BLaER1 treated with 17β-estradiol and CSF1 and Interleukin-3, amounts not matched to agents 10 nM and 100 nM (cell line): Measurements from ENCODE around the gene PAX1.

Experiments
- H3K27ac ChIP-seq, 11 experiments: shearing (Covaris generic); formaldehyde crosslinking; 2 replicates each; pipeline ENCODE4 v1.8.1; 2022
- H3K27me3 ChIP-seq, 11 experiments: shearing (Covaris generic); formaldehyde crosslinking; 2 replicates each; pipeline ENCODE4 v1.8.1; 2022
- H3K36me3 ChIP-seq, 11 experiments: shearing (Covaris generic); formaldehyde crosslinking; 2 replicates each; pipeline ENCODE4 v1.8.1; 2022
- H3K4me1 ChIP-seq, 10 experiments: shearing (Covaris generic); formaldehyde crosslinking; 2 replicates each; pipeline ENCODE4 v1.8.1; 2022
- H3K4me2 ChIP-seq, 11 experiments: shearing (Covaris generic); formaldehyde crosslinking; 2 replicates each; pipeline ENCODE4 v1.8.1; 2022
- H3K4me3 ChIP-seq, 10 experiments: shearing (Covaris generic); formaldehyde crosslinking; 2 replicates each; pipeline ENCODE4 v1.8.1; 2022
- H3K9ac ChIP-seq, 11 experiments: shearing (Covaris generic); formaldehyde crosslinking; 2 replicates each; pipeline ENCODE4 v1.8.1; 2022
- H3K9me3 ChIP-seq, 11 experiments: shearing (Covaris generic); formaldehyde crosslinking; replicated peaks in 1 of 11; 2 replicates each; pipeline ENCODE4 v1.8.1; 2022
- H4K20me1 ChIP-seq, 11 experiments: shearing (Covaris generic); formaldehyde crosslinking; 2 replicates each; pipeline ENCODE4 v1.8.1; 2022
- Cebpa-rat ChIP-seq, 11 experiments: shearing (Covaris generic); IDR thresholded peaks; 2 replicates each; pipeline ENCODE4 v1.8.1; 2022

Gene PAX1

GRCh38 chr20:21705575-21706260, at the start of gene PAX1:
Gene PAX1, plus strand, starts transcription at chr20:21705664. Its CDS starts 49 bp downstream, at chr20:21705713.
- Histone ChIP-seq H3K4me2 (no peak within 1 kb of the TSS), H3K4me3 (0 out of 20 replicates have a peak within 1 kb of the TSS, but pooled peaks of 1 of the 10 experiments have one; percentile 7), H3K9ac (no peak within 1 kb of the TSS), H4K20me1 (no peaks in the 10 kb centered on the region; a peak in 1 of 22 replicates), H3K9me3 (peaks cover 81 to 86% (median 85%) of the 10 kb centered on the region in 11 experiments), H3K27ac (no peak within 1 kb of the TSS), H3K36me3 (no peaks in the 10 kb centered on the region), H3K27me3 (peaks cover 59 to 97% (median 87%) of the 10 kb centered on the region in 11 experiments), H3K4me1 (no peaks in the 10 kb centered on the region)
- no peak for TF ChIP-seq Cebpa-rat (IDR thresholded peaks at IDR 0.05)

GRCh38 chr20:21656308-21657067, 49.0 kb upstream of the PAX1 start:
- Histone ChIP-seq H3K4me1 (no peaks in the 10 kb centered on the region), H3K4me2 (no peak overlapping the region), H3K9ac (no peak overlapping the region), H3K27me3 (no peaks in the 10 kb centered on the region), H3K9me3 (no peaks in the 10 kb centered on the region; a peak in 1 of 22 replicates), H3K27ac (no peak overlapping the region), H3K4me3 (no peak overlapping the region), H4K20me1 (no peaks in the 10 kb centered on the region), H3K36me3 (no peaks in the 10 kb centered on the region)
- TF ChIP-seq Cebpa-rat (IDR thresholded peaks at IDR 0.05), result no peak

DNA sequence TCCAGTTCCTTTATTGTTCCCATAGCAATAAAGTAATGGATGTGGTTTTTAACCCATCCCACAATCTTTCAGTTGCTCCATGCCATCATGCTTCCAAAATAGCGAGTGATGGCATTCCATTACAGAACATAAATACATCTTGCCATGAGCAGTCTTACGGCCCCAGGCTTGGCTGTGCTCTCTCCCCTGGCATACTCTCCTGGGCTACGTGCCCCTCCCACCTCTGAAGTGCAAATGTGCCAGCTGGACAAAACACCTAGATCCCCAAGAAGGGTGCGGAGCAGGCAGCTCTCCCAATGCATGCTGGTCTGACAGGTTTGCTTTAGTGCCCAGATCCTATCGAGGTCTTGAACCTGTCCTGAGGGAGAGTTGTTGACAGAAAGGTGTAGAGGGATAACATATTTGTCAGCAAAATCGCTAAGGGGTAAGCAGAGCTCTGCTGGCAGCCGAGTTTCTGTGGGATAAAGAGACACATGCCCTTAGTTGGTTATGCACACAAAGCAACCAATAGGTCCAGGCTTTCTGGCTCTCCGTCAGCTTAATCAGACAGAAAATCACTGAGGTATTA, 43.9 kb upstream of the PAX1 start:
- no peak overlapping the region for H3K27ac ChIP-seq

DNA sequence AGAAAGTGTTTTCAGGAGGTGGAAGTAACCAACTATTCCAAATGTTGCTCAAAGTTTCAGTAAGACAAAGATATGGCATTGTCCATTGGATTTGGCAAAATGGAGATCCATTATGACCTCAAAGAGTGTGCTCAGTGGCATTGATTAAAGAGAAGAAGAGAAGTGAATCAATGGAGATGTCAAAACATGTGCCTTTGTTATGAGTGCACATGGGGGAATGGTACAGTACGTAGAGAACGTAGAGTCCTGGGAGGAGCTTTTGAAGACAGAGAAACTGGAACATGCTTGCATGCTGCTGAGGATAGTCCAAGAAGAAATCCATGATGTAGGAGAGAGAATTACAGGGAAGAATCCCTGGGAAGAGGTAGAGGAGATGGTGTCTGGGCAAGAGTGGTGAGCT, 42.0 kb upstream of the PAX1 start:
- H3K36me3 ChIP-seq, result no peaks in the 10 kb centered on the region
- no peaks in the 10 kb centered on the region for H3K27me3 ChIP-seq
- no peak overlapping the region for H3K4me2 ChIP-seq
- no peaks in the 10 kb centered on the region; a peak in 1 of 22 replicates for H3K9me3 ChIP-seq
- H3K4me1 ChIP-seq, result no peaks in the 10 kb centered on the region
- no peak overlapping the region for H3K4me3 ChIP-seq
- no peak for TF ChIP-seq Cebpa-rat (IDR thresholded peaks at IDR 0.05)
- H3K27ac ChIP-seq, result no peak overlapping the region
- H3K9ac ChIP-seq, result no peak overlapping the region
- H4K20me1 ChIP-seq, result no peaks in the 10 kb centered on the region

More for the DNA sequence above, 43.9 kb upstream of the PAX1 start:
- H3K9ac ChIP-seq, result no peak overlapping the region
- H3K27me3 ChIP-seq, result no peaks in the 10 kb centered on the region
- no peaks in the 10 kb centered on the region for H3K4me1 ChIP-seq
- H4K20me1 ChIP-seq, result no peaks in the 10 kb centered on the region
- TF ChIP-seq Cebpa-rat (IDR thresholded peaks at IDR 0.05), result no peak
- no peaks in the 10 kb centered on the region; a peak in 1 of 22 replicates for H3K9me3 ChIP-seq
- H3K4me2 ChIP-seq, result no peak overlapping the region
- H3K36me3 ChIP-seq, result no peaks in the 10 kb centered on the region
- no peak overlapping the region for H3K4me3 ChIP-seq

DNA sequence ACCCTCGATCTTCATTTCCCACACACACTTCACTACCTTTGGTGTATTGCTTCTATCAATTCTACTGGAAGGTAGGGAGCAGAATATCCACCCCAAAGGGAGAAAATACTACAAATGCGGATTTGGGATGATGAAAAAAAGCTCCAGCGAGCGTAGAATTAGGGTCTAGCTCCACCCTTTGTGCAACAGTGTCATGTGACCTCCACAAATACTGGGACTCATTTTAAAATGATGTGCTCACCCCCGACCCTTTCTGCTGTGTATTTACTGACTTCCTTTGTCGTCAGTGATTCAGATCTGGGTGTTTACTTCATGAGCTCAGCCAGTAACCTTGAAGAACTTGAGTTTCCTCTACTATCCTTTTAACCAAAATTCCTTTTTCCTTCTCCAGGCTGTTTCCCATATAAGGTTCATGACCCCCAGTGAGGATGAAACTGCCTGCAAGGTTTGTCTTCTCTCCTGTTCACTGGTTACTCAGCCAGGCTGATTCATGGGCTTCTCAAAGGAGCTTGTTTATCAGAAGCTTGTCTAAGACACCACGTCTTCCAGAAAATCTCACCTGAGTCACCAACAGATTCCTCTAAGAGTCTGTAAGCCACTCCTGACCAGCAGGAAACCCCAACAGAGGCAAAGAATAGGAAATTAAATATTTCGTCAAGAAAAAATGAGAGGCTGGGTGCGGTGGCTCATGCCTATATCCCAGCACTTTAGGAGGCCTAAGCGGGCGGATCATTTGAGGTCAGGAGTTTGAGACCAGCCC, 39.6 kb upstream of the PAX1 start:
- Histone ChIP-seq H3K9ac (no peak overlapping the region), H3K4me1 (no peaks in the 10 kb centered on the region), H3K27me3 (no peaks in the 10 kb centered on the region), H3K4me2 (no peak overlapping the region), H3K36me3 (no peaks in the 10 kb centered on the region), H3K27ac (no peak overlapping the region), H3K9me3 (no peaks in the 10 kb centered on the region; a peak in 1 of 22 replicates), H3K4me3 (no peak overlapping the region), H4K20me1 (no peaks in the 10 kb centered on the region)
- TF ChIP-seq Cebpa-rat (IDR thresholded peaks at IDR 0.05), result no peak

- no peak for TF ChIP-seq Cebpa-rat (IDR thresholded peaks at IDR 0.05)
- H3K4me1 ChIP-seq, result no peaks in the 10 kb centered on the region
- H3K4me2 ChIP-seq, result no peak overlapping the region
- H3K27ac ChIP-seq, result no peak overlapping the region
- H3K27me3 ChIP-seq, result no peaks in the 10 kb centered on the region
- no peaks in the 10 kb centered on the region for H4K20me1 ChIP-seq
- no peak overlapping the region for H3K4me3 ChIP-seq
- peaks cover 0 to 6% (median 0%) of the 10 kb centered on the region in 11 experiments; a peak in 5 of 22 replicates for H3K9me3 ChIP-seq
- H3K9ac ChIP-seq, result no peak overlapping the region
- H3K36me3 ChIP-seq, result no peaks in the 10 kb centered on the region
Observed at GRCh38 chr20:21670126-21670525, 35.3 kb upstream of the PAX1 start.

DNA sequence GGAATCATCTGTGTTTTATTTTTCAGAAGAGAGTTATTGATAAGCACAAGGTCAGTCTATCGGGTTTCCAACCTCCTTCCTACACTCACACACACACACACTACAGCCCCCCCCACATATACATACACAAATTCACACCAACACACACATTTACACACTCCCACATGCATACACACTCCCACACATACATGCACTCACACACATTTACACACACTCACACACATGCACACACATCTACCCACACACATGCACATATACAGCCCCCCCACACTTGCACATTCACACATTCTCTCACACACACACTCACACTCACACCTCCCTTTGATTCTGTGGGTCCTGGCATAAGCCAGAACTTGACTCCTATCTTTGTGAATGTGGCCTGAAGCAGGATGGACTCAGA, 34.5 kb upstream of the PAX1 start:
- Histone ChIP-seq H3K9ac (no peak overlapping the region), H3K4me2 (no peak overlapping the region), H3K4me3 (no peak overlapping the region), H3K9me3 (peaks cover 0 to 6% (median 0%) of the 10 kb centered on the region in 11 experiments; a peak in 5 of 22 replicates), H4K20me1 (no peaks in the 10 kb centered on the region), H3K27ac (no peak overlapping the region), H3K27me3 (no peaks in the 10 kb centered on the region), H3K4me1 (no peaks in the 10 kb centered on the region), H3K36me3 (no peaks in the 10 kb centered on the region)
- TF ChIP-seq Cebpa-rat (IDR thresholded peaks at IDR 0.05), result no peak

DNA sequence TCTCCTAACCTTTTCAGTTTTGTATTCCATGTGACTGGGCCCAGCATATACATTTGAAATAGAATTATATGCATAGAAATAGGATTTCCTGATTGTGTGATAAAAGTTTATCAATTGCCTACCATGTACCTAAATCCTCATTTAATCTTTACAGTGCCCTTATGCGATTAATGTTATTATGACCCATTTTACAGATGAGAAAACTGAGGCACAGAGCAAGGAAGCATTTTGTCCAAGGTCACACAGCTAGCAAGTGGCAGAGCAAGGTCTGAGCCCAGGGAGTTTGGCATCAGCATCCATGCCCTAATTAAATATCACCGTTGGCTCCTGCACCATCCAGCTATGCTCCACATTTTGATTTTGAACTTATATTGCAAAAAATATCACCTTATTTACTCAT, 28.2 kb upstream of the PAX1 start:
- H3K27ac ChIP-seq, result no peak overlapping the region
- TF ChIP-seq Cebpa-rat (IDR thresholded peaks at IDR 0.05), result no peak
- no peaks in the 10 kb centered on the region for H3K36me3 ChIP-seq
- H3K4me3 ChIP-seq, result no peak overlapping the region
- no peak overlapping the region for H3K9ac ChIP-seq
- H3K4me1 ChIP-seq, result no peaks in the 10 kb centered on the region
- H4K20me1 ChIP-seq, result no peaks in the 10 kb centered on the region
- no peak overlapping the region for H3K4me2 ChIP-seq
- no peaks in the 10 kb centered on the region for H3K27me3 ChIP-seq
- peaks cover 0 to 6% (median 0%) of the 10 kb centered on the region in 11 experiments; a peak in 4 of 22 replicates for H3K9me3 ChIP-seq

DNA sequence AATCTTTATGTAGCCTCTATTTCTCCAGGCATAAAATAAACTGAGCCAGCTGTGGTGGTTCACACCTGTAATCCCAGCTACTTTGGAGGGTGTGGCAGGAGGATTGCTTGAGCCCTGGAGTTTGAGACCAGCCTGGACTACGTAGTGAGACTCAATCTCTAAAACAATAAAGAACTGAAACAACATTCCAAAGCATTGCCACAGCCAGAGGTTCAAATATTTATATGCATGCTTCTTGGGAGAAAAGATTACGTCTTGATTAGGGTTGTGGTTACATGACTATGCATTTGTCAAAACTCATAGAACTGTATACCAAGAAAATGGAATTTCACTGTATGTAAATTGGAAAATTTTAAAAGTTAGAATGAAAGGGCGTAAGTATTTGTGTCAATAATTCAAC, 27.7 kb upstream of the PAX1 start:
- Histone ChIP-seq H3K27ac (no peak overlapping the region), H3K9me3 (peaks cover 0 to 6% (median 0%) of the 10 kb centered on the region in 11 experiments; a peak in 4 of 22 replicates), H3K4me1 (no peaks in the 10 kb centered on the region), H3K27me3 (no peaks in the 10 kb centered on the region), H3K4me3 (no peak overlapping the region), H3K9ac (no peak overlapping the region), H3K36me3 (no peaks in the 10 kb centered on the region), H3K4me2 (no peak overlapping the region), H4K20me1 (no peaks in the 10 kb centered on the region)
- TF ChIP-seq Cebpa-rat (IDR thresholded peaks at IDR 0.05), result no peak
